ENCODE results near the gene CDH5.

The CDH5 gene

GRCh38 chr16:66375451-66375850, 9.0 kb downstream of the CDH5 start:
- no peak for DNase-seq

DNA sequence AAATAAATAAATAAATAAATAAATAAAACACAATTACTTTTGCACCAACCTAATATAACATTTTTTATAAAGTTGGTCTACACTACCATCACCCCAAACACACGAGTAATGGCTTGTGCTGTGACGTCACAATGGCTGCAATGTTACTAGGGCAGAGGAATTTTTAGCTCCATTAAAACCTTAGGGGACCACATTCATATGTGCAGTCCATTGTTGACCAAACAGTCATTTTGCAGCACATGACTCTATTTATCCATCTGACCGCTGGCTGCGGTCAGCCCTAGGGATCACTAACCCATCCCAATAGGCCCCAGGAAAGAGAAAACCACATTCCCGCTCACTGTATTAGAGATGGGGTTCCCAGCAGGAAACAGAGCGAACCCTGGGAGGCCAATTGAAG, 9.6 kb downstream of the CDH5 start:
- DNase-seq: no peak

DNA sequence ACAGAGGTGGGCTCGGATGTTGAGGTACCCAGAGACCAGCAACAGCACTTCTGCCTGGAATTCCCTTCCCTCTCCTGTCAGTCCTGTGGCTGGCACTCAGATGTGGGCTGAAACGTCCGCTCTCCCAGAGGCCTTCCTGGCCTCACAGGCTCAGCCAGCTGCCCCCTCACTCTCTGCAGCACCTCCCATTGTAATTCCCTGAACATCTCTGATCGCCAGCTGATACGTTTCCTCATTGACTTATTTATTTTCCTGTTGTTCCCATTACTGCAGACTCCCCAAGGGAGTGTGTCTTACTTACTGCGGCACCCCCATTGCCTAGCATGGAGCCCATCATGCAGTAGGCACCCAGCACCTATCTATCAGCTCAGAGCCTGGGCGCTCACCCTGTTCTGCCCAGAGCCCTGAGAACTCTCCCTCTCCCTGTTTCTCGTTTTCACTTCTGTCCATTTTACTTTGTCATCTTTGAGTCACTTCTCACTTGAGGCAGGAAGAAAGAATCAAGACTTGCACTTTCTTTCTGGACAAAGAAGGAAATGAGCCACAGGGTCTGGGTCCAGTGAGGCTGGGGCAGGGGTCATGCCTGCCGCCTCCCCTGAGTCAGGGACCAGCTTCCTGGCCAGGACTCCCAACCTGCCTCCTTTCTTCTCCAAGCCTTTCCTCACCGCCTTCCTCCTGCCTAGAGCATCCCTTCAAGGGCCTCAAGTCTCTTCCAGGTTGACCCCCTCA, 10.2 kb downstream of the CDH5 start:
- no peak for DNase-seq

- no peak for DNase-seq
These were observed 10.8 kb downstream of the CDH5 start for GRCh38 chr16:66377324-66377723.

DNA sequence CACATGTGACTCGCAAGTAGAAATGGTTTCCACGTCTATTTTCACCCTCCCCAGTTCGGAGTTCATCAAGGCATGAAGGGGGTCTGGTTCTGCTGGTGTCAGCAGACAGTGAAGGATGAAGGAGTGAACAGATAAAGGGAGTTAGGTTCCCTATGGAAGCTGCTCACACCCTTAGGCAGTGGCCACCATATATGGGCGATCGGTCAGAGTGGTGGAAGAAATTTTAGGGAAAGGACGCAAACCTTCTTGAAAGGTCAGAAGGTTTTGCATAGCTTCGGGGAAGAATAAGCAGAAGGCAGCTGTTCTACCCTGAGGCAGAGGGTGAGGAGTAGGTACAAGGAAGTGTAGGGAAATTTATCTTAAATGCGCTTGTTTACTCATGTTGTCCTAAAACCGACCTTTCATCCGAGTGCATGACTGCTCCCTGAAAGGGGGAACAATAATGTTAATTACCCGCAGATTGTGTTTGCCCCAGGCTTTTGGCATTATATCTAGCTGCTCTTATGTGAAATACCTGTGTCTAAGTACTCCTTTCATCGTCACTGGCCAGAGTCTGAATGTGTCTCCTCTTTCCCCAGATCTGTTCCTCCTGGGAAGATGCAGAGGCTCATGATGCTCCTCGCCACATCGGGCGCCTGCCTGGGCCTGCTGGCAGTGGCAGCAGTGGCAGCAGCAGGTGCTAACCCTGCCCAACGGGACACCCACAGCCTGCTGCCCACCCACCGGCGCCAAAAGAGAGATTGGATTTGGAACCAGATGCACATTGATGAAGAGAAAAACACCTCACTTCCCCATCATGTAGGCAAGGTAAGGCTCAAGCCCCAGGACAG, 12.5 kb downstream of the CDH5 start:
- DNase-seq: no peak

DNA sequence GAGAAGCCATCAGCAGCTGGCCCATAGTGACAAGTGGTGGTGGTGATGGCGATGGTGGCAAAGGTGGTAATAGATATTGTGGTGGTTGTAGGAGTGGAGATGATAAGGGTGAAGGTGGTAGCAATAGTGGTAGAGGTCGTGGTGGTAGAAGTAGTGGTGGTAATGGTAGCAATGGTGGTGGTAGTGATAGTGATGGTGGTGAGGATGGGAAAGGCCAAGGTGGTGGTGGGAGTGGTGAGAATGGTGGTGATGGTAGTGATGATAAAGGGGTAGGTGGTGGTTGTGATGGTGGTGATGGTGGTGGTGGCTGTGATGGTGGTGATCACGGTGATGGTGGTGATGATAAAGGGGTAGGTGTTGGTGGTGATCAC, 13.1 kb downstream of the CDH5 start:
- no peak for DNase-seq

DNA sequence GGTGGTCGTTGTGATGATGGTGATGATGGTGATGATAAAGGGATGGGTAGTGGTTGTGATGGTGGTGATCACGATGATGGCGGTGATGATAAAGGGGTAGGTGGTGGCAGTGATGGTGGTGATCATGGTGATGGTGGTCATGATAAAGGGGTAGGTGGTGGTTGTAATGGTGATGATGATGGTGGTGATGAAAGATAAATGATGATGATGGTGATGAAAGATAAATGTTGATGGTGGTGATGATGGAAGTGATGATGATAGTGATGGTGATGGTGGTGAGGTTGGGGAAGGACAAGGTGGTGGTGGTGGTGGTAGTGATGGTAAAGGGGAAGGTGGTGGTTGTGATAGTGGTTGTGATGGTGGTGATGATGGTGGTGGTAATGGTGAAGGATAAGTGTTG, 13.9 kb downstream of the CDH5 start:
- no peak for DNase-seq

- no peak for DNase-seq
These were observed 15.2 kb downstream of the CDH5 start for GRCh38 chr16:66381585-66382170.

- no peak for DNase-seq
These were observed 15.9 kb downstream of the CDH5 start for GRCh38 chr16:66382171-66382965.

GRCh38 chr16:66382966-66383299, 16.4 kb downstream of the CDH5 start:
- DNase-seq: no peak

GRCh38 chr16:66383551-66383950, 17.1 kb downstream of the CDH5 start:
- DNase-seq: no peak

DNA sequence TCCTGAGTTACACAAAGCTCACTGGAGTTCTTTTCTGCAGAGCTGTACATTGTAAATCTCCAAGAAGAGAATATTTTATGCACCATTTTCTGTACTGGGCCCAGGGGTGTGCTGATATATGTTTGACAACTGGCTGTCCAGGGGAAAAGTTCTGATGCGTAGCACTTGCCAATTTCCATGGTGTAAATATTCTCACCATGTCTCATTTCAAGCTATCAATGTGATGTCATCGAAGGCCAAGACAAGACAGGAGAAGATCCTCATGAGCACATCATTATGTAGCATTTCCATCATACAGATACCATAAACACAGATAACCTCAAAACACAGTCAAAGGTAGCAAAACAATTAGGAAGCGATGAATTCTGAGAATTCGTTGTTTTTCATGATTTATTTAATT, 18.9 kb downstream of the CDH5 start:
- DNase-seq: no peak

GRCh38 chr16:66386629-66387622, 20.4 kb downstream of the CDH5 start:
- DNase-seq: no peak

DNA sequence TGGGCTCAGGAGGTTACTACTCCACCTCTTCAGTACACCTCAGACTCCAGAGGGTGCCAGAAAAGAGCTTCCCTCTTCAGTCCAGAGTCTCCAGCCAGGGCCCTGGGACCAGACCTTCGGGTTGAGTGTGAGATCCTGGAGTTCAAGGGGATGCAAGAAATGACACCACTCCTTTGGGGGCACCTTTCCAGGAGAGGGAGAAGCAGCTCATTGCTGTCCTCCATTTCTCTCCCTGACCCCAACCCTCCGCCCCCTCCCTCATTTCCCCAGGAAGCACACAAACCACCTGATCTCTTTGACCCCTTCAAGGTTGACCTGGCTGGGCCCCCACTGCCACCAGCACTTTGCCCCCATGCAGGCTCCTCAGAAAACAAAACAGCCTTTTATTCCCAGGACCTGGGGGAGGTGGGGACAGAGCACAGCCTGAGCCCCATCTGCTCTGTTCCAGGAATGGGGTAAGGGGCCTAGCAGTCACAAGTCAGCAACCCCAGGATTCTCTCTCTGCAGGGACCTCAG, 21.4 kb downstream of the CDH5 start:
- no peak for DNase-seq

DNA sequence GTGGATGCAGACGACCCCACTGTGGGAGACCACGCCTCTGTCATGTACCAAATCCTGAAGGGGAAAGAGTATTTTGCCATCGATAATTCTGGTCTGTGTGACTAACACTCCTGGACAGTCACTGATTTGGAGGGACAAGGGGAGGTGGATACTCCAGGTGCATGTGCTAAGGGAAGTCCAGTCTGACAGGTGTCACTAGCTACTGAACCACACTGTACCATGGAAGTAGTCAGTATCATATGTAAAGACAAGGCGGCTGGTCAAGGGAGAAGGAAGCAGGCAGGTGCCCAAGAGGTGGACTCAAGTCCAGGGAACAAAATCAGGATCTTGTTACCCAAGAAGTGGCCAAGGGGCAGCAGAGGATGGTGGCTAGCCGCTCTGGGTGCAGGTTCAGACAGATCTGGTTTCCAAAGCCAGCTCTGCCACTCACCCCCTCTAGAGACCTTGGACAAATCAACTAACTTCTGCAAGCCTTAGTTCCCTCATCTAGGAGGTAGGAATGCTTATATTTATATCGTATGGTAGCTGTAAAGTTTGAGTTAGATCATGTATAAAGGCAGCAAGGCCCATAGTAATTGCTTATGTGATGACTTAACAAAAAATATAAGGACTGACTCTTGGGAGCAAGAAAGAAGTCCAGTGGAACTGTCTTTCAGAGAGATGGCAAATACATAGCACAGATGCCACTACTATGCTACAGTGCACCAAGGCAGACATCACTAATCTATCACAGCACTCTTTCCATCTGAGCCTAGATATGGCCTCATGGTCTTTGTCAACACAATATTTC, 22.1 kb downstream of the CDH5 start:
- DNase-seq: no peak

DNA sequence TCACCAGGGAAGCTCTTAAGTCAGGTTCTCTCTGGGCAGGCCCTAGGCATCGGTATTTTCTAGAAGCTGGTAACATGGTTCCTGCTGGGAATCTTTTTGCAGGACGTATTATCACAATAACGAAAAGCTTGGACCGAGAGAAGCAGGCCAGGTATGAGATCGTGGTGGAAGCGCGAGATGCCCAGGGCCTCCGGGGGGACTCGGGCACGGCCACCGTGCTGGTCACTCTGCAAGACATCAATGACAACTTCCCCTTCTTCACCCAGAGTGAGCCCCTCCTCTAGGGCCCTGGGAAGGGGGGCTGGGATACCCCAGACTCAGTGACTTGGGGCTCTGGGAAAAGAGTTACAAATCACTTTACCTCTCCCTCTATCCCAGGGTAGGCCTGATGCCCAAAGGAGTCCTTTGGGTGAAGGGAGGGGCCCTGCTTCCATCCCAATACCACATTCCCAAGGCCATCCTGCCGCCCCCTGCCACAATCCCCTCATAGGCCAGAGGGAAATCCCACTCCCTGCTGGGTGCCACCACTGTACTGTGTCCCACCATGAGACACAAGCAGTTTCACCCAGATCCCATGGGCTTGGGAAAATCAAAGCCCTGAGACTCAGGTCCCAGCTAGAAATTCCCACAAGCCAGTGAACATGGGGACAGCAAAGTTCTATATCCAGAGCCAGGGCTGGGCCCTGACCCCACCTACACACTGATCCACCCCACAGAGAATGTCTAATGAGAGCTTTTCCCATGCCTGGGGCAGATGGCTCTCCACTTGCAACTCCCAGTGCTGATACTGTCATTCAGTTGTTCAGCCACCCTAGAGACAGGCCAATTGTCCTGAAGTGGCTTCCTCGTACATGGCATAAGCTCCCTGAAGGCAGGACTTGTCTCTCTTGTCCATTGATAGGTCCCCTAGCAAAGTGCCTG, 23.0 kb downstream of the CDH5 start:
- no peak for DNase-seq

- DNase-seq: no peak
These were observed 24.0 kb downstream of the CDH5 start for GRCh38 chr16:66390346-66391108.

DNA sequence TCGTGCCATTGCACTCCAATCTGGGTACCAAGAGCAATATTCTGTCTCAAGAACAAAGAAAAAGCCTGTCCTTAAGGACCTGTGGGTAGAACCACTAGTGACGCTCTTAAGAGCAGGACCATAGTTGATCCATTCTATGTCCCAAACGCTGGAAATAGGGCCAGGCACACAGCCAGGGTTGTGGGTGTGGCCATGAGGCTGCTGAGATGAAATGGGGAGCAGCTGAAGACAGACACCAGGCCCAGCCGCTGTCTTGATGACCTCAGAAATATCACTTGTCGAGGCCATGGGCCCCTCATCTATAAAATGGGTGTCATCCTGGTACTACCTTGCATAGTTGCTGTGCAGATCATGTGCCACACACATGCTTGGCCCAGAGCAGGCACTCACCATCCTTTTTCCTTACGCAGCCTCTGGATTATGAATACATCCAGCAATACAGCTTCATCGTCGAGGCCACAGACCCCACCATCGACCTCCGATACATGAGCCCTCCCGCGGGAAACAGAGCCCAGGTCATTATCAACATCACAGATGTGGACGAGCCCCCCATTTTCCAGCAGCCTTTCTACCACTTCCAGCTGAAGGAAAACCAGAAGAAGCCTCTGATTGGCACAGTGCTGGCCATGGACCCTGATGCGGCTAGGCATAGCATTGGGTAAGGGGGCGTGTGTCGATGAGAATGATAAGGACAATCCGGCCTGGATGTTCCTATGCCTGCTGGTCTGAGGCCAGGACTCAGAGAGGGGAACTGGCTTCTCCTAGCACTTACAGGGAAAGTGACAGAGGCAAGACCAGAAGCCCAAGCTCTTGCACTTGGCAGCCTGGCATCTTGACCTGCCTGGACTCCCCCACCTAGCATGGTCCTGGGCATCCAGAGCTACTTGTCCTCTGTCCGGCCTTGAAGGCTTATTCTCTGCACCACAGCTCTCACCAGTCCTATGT, 25.5 kb downstream of the CDH5 start:
- DNase-seq: no peak
